Measurements from ENCODE around the gene RARB.

Gene RARB

DNA sequence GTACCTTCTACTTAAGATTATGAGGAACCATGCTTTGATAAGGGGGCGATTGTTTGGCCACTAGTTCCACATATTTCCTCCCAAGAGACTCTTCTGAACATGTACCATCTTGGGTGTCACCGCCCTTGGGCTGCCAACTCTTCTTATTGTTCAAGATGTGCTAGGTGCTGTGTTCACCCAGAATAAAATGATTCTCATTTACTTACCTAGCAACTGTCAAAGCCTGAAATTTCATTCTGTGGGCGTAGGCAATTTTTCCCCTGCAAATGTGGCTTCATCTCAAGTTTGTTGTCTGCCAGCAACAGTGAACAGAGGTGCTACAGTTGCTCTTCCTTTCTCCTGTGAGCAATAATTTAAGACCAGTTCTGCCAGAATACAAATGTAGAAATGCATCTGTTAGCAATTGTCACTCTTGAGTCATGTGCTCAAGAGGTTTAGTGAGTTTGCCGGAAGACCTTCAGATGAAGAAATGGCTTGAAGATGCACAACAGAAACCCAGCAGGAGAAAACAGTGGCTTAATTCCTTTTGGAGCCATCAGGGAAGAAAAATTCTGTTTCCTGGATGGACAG lies 41.3 kb upstream of the RARB start:
- H3K4me1 ChIP-seq (ENCODE audit: insufficient read depth, insufficient read length), result no peaks in the 10 kb centered on the region
- H3K9me3 ChIP-seq (ENCODE audit: insufficient read depth, low read length), result no peaks in the 10 kb centered on the region
- TF ChIP-seq YY1 (IDR thresholded peaks at IDR 0.05; ENCODE audit: insufficient read depth, insufficient read length), result no peak
- no peaks in the 10 kb centered on the region for H3K27me3 ChIP-seq (ENCODE audit: insufficient read depth, insufficient read length)
- no peak overlapping the region for H3K9ac ChIP-seq (ENCODE audit: insufficient read length, low read depth)
- H3K4me3 ChIP-seq (ENCODE audit: insufficient read length, low read depth), result no peak overlapping the region
- no peak for DNase-seq (ENCODE audit: low read depth, low spot score)
- no peaks in the 10 kb centered on the region for H3K36me3 ChIP-seq (ENCODE audit: insufficient read depth, insufficient read length, low read length)

DNA sequence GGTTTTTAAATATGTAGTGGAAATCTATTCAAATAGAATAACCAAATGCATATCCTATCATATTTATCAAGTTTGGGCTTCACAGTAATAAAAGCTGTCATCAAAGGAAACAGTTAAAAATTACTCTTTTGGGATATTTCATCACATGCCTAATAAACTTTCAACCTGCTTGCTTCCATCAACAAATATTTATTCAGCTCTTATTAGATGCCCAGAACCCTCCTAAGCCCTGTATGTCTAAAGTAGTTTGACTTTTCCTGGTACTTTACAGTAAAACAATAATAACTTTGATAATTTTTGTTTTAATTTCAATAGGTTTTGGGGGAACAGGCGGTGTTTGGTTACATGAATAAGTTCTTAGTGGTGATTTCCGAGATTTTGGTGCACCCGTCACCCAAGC lies 37.5 kb upstream of the RARB start:
- no peaks in the 10 kb centered on the region for H3K4me1 ChIP-seq (ENCODE audit: insufficient read depth, insufficient read length)
- H3K27me3 ChIP-seq (ENCODE audit: insufficient read depth, insufficient read length), result no peaks in the 10 kb centered on the region
- H3K4me3 ChIP-seq (ENCODE audit: insufficient read length, low read depth), result no peak overlapping the region
- no peak for DNase-seq (ENCODE audit: low read depth, low spot score)
- no peaks in the 10 kb centered on the region for H3K36me3 ChIP-seq (ENCODE audit: insufficient read depth, insufficient read length, low read length)
- H3K9me3 ChIP-seq (ENCODE audit: insufficient read depth, low read length), result peaks cover 5% of the 10 kb centered on the region; the same call in 1 of the 2 replicates
- H3K9ac ChIP-seq (ENCODE audit: insufficient read length, low read depth), result no peak overlapping the region
- no peak for TF ChIP-seq SUZ12 (IDR thresholded peaks at IDR 0.05; ENCODE audit: extremely low read depth, insufficient read depth, insufficient read length)
- no peak for TF ChIP-seq YY1 (IDR thresholded peaks at IDR 0.05; ENCODE audit: insufficient read depth, insufficient read length)
- no peak for TF ChIP-seq ZNF274 (IDR thresholded peaks at IDR 0.05; ENCODE audit: low read depth, low read length)

DNA sequence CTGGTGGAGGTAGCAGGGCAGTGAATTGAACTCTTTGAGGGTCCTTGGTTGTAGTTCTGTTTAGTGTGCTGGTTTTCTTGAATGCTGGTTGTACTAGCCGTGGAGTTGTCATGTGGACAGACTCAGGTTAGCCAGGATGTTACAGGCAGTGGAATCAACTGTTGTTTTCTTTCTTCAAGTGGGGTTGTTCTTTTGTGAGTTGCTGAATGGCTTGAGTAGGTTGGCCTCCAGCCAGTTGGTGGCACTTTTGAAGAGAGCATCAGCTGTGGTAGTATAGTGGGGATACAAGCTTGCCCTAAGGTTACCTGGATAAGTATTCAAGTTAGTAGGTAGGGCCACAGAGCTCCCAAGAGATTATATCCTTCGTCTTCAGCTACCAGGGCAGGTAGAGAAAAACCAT lies 31.8 kb upstream of the RARB start:
- no peak overlapping the region for H3K9ac ChIP-seq (ENCODE audit: insufficient read length, low read depth)
- no peaks in the 10 kb centered on the region for H3K36me3 ChIP-seq (ENCODE audit: insufficient read depth, insufficient read length, low read length)
- no peaks in the 10 kb centered on the region for H3K27me3 ChIP-seq (ENCODE audit: insufficient read depth, insufficient read length)
- H3K9me3 ChIP-seq (ENCODE audit: insufficient read depth, low read length), result peaks cover 9% of the 10 kb centered on the region; the same call in 1 of the 2 replicates
- no peak overlapping the region for H3K4me3 ChIP-seq (ENCODE audit: insufficient read length, low read depth)
- DNase-seq (ENCODE audit: low read depth, low spot score), result no peak
- TF ChIP-seq YY1 (IDR thresholded peaks at IDR 0.05; ENCODE audit: insufficient read depth, insufficient read length), result no peak
- no peak for TF ChIP-seq ZNF274 (IDR thresholded peaks at IDR 0.05; ENCODE audit: low read depth, low read length)
- TF ChIP-seq SUZ12 (IDR thresholded peaks at IDR 0.05; ENCODE audit: extremely low read depth, insufficient read depth, insufficient read length), result no peak
- peaks cover 4% of the 10 kb centered on the region for H3K4me1 ChIP-seq (ENCODE audit: insufficient read depth, insufficient read length)

DNA sequence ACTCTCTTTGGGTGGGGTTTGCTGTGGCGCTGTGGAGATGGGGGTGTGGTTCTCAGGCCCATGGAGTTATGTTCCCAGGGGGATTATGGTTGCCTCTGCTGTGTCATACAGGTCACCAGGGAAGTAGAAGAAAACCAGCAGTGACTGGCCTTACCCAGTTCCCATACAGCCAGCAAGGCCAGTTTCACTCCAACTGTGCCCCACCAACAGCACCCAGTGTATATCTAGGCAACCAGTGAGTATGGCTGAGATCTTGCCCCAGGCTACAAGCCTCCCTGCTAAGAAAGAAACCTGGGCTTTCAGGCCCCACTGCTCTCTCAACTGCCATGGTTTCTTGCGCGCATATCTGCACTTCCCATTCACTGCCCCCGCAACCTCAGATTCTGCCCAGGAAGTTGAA lies 31.4 kb upstream of the RARB start:
- TF ChIP-seq YY1 (IDR thresholded peaks at IDR 0.05; ENCODE audit: insufficient read depth, insufficient read length), result no peak
- TF ChIP-seq SUZ12 (IDR thresholded peaks at IDR 0.05; ENCODE audit: extremely low read depth, insufficient read depth, insufficient read length), result no peak
- no peak for TF ChIP-seq ZNF274 (IDR thresholded peaks at IDR 0.05; ENCODE audit: low read depth, low read length)
- no peaks in the 10 kb centered on the region for H3K27me3 ChIP-seq (ENCODE audit: insufficient read depth, insufficient read length)
- H3K36me3 ChIP-seq (ENCODE audit: insufficient read depth, insufficient read length, low read length), result no peaks in the 10 kb centered on the region
- no peak overlapping the region for H3K4me3 ChIP-seq (ENCODE audit: insufficient read length, low read depth)
- no peak for DNase-seq (ENCODE audit: low read depth, low spot score)
- H3K4me1 ChIP-seq (ENCODE audit: insufficient read depth, insufficient read length), result peaks cover 4% of the 10 kb centered on the region
- no peak overlapping the region for H3K9ac ChIP-seq (ENCODE audit: insufficient read length, low read depth)
- H3K9me3 ChIP-seq (ENCODE audit: insufficient read depth, low read length), result peaks cover 9% of the 10 kb centered on the region; the same call in 1 of the 2 replicates

DNA sequence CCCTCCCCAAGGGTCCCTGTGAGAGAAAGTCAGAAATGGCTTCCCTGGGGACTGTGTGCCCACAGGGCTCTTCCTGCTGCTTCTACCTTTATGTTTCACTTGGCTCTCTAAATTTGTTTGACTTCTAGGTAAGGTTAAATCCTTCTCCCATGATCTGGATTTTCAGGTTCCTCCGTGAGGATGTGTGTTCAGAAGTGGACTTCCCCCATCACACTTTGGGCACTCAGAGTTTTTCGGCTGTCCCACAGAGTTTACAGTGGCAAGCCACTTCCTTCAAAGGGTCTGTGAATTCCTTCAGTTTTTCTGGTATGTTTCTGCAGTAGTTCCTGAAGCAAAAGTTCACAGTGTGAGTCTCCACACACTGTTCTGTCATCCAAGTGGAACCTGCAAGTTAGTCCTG lies 30.9 kb upstream of the RARB start:
- Histone ChIP-seq H3K36me3 (ENCODE audit: insufficient read depth, insufficient read length, low read length) (no peaks in the 10 kb centered on the region), H3K4me3 (ENCODE audit: insufficient read length, low read depth) (no peak overlapping the region), H3K27me3 (ENCODE audit: insufficient read depth, insufficient read length) (no peaks in the 10 kb centered on the region), H3K9ac (ENCODE audit: insufficient read length, low read depth) (no peak overlapping the region), H3K4me1 (ENCODE audit: insufficient read depth, insufficient read length) (peaks cover 4% of the 10 kb centered on the region), H3K9me3 (ENCODE audit: insufficient read depth, low read length) (peaks cover 9% of the 10 kb centered on the region; the same call in 1 of the 2 replicates)
- no peak for DNase-seq (ENCODE audit: low read depth, low spot score)
- TF ChIP-seq SUZ12 (IDR thresholded peaks at IDR 0.05; ENCODE audit: extremely low read depth, insufficient read depth, insufficient read length) (no peak), ZNF274 (IDR thresholded peaks at IDR 0.05; ENCODE audit: low read depth, low read length) (no peak), YY1 (IDR thresholded peaks at IDR 0.05; ENCODE audit: insufficient read depth, insufficient read length) (no peak)

DNA sequence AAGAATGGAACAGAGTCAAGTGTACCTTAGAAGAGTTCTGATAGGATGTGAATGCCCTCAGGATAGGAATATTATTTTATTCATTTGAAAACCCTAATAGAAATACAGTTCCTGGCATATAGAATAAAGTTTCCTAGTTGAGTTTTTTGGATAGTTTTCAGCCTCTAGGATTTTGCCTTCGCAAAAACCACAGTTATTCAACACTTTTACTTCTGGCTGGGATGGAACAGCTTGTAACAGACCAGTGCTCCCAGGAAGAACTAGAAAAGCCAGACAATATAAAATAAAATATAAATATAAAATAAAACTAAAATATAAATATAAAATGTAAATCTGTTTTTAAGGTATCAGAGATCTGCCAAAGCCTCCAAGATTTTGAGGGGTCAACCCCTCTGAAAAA lies 27.5 kb upstream of the RARB start:
- Histone ChIP-seq H3K27me3 (ENCODE audit: insufficient read depth, insufficient read length) (no peaks in the 10 kb centered on the region), H3K4me1 (ENCODE audit: insufficient read depth, insufficient read length) (peaks cover 4% of the 10 kb centered on the region), H3K9me3 (ENCODE audit: insufficient read depth, low read length) (0 out of 2 replicates have a peak, but pooled peaks cover 4% of the 10 kb centered on the region), H3K36me3 (ENCODE audit: insufficient read depth, insufficient read length, low read length) (no peaks in the 10 kb centered on the region), H3K4me3 (ENCODE audit: insufficient read length, low read depth) (no peak overlapping the region), H3K9ac (ENCODE audit: insufficient read length, low read depth) (no peak overlapping the region)
- no peak for TF ChIP-seq SUZ12 (IDR thresholded peaks at IDR 0.05; ENCODE audit: extremely low read depth, insufficient read depth, insufficient read length)
- no peak for TF ChIP-seq YY1 (IDR thresholded peaks at IDR 0.05; ENCODE audit: insufficient read depth, insufficient read length)
- no peak for TF ChIP-seq ZNF274 (IDR thresholded peaks at IDR 0.05; ENCODE audit: low read depth, low read length)
- no peak for DNase-seq (ENCODE audit: low read depth, low spot score)

DNA sequence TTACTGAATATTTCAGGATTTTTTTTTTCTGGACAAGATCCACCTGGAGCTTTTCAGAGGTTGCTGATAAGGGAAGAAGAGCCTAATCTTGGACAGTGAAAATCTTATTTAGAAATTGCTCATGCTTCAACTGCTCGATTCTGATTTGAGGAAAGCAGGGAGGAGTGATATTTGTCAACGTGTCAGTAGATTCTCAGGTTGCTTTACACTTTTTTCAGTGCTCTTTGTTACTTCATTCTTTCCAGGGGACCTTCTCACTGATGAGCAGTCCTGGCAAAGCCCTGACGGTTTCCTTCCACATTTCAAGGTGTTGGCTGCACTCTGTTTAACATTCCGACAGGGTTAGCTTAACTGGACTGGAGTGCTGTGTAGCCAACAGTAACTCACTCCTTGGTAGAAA lies 24.1 kb upstream of the RARB start:
- Histone ChIP-seq H3K36me3 (ENCODE audit: insufficient read depth, insufficient read length, low read length) (no peaks in the 10 kb centered on the region), H3K27me3 (ENCODE audit: insufficient read depth, insufficient read length) (no peaks in the 10 kb centered on the region), H3K9me3 (ENCODE audit: insufficient read depth, low read length) (no peaks in the 10 kb centered on the region), H3K4me3 (ENCODE audit: insufficient read length, low read depth) (no peak overlapping the region), H3K9ac (ENCODE audit: insufficient read length, low read depth) (no peak overlapping the region), H3K4me1 (ENCODE audit: insufficient read depth, insufficient read length) (no peaks in the 10 kb centered on the region)
- DNase-seq (ENCODE audit: low read depth, low spot score), result no peak
- TF ChIP-seq YY1 (IDR thresholded peaks at IDR 0.05; ENCODE audit: insufficient read depth, insufficient read length), result no peak
- TF ChIP-seq ZNF274 (IDR thresholded peaks at IDR 0.05; ENCODE audit: low read depth, low read length), result no peak
- TF ChIP-seq SUZ12 (IDR thresholded peaks at IDR 0.05; ENCODE audit: extremely low read depth, insufficient read depth, insufficient read length), result no peak

Measured in NT2/D1 (cell line).